Suppressor macrophage (primary cell): Measurements from ENCODE around the gene GADD45G.

ENCODE experiments used
- DNase-seq, 4 experiments: peaks; one replicate each; pipeline ENCODE4 v3.0.0-alpha.2; 2020 to 2022

Gene GADD45G

DNA sequence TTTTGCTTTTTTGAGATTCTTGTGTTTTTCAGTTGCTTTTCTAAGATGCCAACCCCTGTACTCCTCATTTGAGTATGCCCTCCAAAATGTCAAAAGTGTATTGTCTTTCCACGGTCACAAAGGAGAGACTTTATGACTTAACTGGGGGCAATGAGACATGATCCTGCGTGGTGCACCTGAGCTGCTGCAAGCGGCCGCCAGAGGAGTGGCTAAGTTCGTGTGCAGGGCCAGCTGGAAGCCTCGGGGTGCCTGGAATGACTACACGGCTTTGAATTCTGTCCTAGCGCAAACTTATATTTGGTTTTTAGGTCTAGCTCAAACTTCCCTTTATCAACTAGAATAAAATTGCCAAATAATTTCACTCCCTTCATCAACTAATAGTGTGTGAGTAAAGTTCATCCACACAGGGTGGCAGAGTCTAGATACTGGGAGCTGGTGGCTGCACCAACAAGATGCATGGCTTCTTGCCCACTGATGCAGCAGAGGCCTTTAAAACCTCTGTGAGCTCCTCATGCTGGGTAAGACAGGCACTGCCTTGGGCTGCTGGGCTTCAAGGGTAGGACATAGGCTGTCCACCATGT, 4.7 kb downstream of the GADD45G start:
- DNase-seq: no peak

DNA sequence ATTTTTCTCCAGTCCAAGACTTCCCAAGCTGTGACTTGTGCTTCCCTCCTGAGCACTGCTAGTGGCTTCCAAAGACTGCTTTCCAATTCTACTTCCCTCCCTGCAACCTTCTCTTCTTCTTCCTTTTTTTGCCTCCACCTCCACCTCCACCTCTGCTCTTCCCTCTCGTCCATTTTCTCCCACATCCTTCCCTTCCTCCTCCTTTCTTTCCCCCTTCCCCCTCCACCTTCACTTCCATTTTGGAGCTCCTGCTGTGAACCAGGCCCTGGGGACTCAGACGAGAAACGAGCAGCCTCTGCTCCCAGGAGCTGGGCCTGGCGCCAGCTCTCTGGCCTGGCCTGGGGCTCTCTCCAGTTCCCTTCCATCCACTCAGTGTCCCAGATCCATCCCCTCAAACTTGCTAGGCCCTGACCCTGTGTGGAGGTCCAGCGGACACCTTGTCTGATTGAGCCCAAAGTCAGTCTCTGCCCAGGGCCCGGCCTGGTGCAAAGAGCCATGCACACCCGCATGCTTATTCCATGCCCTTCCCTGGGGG, 5.6 kb downstream of the GADD45G start:
- DNase-seq: no peak

DNA sequence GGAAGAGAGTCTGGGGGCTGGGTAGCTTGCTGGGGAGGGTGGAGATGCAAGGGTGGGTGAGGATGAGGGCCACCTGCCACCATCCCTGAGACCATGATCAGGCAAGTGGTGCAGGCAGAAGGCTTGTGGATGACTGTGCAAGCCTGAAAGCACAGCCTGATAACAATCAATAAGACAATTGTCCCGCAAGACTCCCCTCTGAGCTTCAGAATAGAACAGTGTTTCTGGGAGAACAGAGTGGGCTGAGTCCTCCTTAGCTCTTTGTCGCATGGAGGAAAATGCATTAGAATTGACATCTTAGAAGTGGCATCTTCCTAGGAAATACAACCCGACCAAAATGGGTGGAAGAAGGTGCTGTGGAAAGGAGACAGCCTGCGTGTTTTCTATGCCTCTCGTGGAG, 6.6 kb downstream of the GADD45G start:
- DNase-seq: no peak

DNA sequence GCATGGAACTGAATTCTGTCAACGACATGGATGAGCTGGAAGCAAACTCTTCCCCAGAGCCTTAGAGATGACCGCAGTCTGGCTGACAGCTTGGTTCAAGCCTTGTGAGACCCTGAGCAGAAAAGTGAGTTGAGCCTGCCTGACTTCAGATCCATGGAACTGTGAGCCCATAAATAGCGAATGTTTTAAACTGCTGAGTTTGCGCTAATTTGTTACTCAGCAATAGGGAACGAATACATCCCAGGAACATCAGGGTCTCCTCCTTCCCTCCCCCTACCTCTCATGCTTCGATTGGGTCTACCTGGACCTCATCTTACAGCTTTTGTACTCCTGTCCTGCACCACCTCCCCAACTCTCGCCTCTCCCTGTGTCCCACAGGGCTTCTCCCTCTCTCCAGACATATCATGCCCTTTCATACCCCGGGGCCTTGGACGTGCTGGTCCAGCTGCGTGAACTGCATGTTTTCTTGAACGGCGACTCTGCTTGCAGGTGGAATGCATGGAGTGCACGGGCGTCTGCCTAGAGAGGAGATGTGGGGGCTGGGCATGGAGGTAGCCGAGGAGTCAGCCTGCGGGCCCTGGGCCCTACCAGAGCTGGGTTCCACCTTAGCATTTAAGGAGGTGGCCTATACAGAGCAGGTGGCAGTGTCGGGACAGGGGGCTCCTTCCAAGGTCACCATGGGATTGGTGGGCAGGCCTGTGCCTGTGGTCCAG, 7.9 kb downstream of the GADD45G start:
- no peak for DNase-seq

GRCh38 chr9:89613912-89614892, 9.4 kb downstream of the GADD45G start:
- DNase-seq: no peak

DNA sequence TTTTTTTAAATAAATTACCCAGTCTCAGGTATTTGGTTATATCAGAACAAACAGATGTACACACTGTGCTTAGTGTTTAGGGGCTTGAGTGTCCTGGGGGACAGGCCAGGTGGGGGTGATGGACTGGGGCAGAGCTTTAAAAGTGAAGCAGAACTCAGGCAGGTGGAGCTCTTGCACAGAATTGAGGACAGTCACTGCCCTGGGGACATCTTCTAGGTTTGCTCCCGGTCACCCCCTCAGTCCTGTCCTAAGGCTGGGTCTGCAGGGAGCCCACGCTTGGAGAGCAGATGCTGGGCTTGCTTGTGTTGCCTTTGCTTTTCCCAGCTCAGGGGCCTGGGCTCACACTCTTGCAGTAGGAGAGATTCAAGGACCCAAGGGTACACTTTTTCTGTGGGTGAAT, 10.8 kb downstream of the GADD45G start:
- no peak for DNase-seq

GRCh38 chr9:89616411-89616810, 11.6 kb downstream of the GADD45G start:
- no peak for DNase-seq

DNA sequence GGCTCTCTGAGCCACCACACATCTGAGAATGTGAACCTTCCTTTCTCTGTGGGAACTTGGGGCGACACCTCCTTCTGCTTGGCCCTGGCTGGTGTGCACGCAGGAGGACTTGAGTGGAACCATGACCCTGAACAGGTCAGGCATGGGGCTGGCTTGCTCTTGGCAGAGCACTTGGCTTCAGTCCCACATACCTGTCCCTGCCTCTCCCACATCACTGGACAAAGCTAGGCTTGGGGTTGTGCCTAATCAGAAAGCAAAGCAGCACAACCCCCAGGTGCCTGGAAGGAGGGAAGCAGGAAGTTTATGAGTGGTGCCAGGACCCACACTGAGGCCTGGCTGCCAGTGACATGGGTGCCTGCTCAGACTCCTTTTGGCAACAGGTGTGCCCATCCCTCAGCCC, 13.2 kb downstream of the GADD45G start:
- no peak for DNase-seq

DNA sequence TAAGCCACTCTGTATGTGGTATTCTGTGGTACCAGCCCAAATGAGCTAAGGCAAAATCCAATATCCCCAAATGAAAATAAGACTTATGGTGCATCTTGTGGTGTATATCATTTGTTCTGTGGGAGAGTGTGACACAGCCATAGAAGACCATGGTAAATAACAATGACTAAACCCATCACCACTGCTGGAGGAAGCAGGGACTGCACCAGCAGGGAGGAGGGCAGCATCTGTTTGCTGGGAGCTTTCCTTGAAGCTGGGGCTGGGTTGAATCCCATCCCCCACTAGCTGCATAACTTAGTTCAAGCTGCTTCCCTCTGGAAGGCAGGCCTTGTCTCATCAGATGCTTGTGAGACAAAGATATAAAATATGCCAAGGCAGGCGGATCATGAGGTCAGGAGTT, 14.2 kb downstream of the GADD45G start:
- DNase-seq: no peak

DNA sequence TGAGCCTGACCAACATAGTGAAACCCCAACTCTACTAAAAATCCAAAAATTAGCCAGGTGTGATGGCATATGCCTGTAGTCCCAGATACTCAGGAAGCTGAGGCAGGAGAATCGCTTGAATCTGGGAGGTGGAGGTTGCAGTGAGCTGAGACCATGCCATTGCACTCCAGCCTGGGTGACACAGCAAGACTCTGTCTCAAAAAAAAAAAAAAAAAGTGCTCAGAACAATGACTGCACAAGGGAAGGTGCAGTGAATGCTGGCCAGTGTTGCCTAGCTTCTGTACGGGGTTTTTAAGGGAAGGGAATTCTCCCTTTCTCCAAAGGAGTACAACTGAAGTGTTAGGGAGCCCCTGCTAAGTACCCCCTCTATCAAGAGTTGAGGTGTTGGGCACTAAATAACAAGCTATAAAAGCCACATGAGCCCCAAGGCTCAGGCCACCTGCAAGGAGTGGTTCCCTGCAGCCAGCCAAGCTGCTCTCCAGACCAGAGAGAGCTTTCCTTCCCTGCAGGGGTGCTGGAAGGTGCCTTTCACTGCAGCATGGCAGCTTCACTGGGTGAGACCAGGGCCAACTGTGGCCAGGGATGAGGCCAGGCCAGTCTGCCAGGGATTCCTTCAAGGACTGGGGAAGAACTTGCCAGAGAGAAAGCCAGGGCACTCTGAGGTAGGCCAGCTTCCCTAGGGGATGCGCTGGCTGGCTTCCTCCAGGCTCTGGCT, 14.8 kb downstream of the GADD45G start:
- DNase-seq: no peak

DNA sequence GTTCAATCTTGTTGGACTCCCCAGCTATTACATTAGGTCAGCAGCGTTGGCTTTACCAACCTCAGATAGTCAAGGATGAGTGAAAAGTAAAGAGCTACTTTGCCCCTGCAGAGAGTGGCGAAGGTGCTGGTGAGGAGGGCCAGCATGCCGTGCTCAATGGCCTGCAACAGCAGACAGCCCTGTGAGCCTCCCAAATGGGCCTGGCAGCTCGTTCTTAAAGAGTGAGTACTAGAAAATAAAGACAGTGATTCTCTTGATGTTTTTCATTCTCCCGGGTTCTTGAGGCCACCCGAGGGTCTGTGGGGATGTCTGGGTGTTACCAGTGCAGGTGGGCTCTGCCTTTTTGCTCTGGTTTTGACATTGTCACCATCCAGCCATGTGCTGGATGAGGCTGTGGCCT, 16.2 kb downstream of the GADD45G start:
- DNase-seq: no peak

DNA sequence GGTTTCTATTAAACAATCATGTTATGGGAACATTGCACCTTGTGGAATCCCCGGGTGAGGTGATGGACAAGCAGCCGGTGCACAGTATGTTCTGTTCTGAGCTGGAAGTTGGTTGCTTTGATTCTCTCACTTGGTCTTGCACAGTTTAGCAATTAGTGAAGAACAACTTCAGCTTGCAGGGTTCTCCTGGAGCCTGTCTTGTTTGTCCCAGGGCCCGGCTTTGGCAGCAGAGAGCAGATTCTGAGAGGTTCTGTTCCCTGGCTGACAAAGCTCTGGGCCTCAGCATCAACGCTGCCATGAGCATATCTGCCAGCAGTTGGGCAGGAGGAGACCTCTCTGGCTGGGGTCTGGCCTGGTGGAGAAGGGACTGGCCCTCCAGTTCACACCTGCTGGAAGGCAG, 16.9 kb downstream of the GADD45G start:
- no peak for DNase-seq

DNA sequence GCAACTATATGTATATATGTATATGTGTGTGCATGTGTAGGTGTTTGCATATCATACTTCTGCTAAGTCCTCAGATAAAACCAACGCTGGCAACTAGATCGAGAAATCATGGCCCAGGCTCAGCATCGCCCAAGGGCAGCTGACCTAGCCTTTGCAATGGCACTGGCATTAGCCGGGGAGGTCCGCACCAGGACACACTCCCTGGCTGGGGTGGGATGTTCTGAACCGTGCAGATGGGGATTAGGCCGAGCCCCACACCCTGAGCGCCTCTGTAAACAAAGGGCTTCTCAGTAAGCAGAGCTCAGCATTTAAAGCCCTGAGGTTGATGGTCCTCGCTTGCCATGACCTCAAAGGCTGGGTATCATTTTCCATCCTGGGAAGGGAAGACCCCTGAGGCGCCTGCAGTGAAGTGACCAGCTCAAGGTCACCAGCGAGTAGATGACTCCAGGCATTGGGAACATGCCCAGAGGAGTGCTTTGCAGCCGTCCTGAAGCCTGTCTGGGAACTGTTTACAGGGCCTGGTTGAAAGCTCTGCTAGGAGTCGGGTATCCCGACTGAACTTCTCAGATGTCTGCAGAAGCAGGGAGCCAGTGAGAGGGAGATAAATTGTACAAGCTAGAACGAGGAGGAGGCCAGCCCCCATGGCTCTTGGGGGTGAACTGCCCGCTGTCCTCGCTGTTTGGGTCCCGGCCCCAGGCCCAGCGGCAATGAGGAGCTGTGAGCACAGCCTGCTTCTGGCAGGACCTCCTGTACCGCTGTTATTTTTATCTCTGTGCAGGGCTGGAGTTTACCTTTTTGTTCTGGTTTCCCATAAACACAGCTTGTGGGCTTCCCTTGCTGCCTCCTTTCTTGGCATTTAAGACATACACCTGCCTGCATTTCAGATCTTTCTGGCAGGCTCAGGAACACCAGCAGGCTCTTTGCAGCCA, 18.4 kb downstream of the GADD45G start:
- no peak for DNase-seq

DNA sequence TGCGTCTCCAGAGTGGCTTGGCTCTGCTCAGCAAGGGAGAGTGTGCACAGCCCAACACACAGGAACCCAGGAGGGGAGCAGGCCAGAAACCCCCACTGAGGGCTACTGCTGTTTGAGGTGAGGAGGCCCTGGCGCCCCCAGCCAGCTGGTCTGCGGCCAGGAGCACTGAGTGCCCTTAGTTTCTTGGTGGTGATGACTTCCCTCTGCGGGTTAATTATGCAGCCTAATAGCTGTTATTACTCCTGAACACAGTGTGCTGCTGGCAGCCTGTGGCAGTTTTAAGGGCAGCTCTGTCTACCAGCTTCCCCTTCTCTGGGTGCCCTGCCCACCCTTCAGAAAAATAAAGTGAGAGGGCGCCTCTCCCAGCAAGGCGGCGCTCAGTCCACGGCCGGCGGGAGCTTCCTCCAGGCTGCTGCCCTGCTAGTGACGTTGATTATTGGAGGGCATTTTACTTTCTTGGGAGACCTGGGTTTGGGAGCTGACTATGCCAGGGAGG, 19.2 kb downstream of the GADD45G start:
- peak; percentile 83 to 89 (median 88) for DNase-seq

DNA sequence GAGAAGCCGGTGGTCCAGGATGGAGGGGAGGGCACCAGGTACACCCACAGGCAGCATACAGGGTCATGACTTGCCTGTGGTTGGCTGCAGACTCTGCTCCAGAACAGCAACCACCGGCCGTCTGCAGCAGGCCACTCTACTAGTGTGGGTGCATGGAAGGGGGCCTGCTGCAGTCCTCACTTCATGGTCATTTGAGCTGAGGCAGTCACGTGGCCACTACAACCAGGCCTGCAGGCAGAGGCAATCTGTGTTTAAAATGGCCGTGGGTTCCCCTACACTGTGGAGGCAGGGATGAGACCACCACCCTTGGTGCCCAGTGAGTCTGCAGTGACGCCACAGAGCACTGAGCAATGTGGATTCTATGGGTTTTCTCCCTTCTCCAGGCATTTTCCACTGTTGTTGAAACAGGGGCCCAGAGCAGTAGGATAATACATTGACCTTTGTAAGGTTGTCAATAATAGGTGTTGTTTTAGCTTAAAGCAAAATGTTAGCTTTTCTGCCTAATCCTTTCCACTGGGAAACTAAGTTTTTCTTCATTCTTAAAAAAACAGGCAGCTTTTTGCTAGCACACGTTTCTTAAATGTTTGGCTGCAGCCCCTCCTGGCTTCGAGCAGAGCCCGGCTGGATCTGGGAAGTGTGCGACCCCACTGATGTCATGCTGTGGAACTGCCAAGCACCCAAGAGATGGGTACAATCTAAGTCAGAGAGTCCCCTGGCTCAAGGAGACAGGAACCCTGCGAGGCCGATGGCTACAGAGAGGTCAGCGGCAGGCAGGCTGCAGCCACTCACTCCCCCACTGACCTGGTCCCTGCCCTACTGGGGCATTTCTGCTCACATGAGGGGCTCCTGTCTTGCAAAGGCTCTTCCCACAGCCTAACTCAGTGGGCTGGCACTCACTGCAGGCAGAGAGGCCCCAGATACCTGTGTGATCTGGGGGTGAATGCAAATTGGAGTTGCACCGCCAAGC, 21.2 kb downstream of the GADD45G start:
- no peak for DNase-seq

GRCh38 chr9:89626741-89627265, 22.0 kb downstream of the GADD45G start:
- DNase-seq: no peak

DNA sequence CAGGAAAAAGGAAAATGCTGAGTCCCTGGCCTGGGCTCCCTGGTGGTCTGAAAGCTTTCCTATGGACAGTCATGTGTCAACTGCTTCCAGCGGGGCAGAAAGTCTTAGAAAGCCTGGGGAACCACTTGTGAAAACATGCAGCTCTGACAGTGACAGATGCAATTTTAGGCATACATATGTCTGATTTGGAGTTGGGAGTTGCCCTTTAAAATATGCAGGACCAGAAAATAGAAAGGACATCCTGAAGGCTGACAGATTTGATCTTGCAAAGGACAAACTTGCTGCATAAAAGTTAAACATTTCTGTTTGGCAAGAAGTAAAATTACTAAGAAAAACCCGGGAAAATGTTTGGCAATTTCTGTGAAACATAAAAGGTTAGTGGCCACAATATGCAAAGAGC, 23.8 kb downstream of the GADD45G start:
- DNase-seq: no peak

DNA sequence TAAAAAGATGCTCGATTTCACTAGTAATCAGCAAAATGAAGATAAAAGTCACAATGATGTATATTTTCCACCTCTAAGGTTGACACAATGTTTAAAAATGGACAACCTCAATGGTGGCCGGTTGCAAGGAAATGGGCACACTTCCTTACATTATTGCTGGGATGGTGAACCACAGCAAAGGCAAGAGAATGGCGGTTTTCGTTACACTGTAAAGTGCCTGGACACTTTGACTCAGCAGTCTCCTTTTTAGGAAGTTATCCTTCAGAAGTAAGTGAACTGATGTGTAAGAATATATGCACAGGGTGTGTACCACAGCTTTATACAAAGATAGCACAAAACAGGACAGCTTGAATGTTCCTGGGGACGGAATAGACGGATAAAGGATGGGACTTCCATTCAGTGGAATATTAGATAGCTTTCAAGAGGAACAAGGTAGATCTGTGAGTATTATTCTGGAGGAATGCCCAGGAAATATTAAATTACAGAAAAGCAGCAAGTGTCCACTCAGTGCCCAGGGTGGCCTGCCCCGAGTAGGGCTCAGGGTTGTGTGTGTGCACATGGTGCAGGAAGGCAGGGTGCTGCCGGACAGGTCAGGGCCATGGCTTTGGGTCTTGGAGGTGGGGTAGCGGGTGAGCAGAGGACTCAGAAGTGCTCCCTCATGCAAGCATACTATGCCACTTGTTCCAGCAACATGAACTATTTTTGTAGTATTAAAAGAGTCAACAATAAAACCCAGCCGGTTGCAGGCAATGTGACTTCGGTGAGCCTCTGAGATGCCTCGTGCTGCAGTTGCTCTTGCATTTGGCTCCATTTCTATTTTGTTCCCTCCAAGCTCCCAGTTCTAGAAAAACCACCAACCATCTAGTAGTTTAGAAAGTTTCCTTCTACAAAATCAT, 24.5 kb downstream of the GADD45G start:
- DNase-seq: peak in 1 of 4 experiments; percentile 22

- DNase-seq: no peak
Observed at GRCh38 chr9:89630508-89630907, 25.7 kb downstream of the GADD45G start.
